ENCODE measurements around the gene TACC2. TPM values are rescaled to one million over a fixed set of nuclear protein-coding genes. Genes with fewer than 3 reads are reported as not detected.
"Not testable (repeated sequence)": the region's sequence is repeated elsewhere in the genome, so short reads cannot be mapped to it uniquely, and the experiment has no call there.

Gene TACC2
- total RNA-seq, 1 donor from 2014 or later: 349 TPM

GRCh38 chr10:122051609-122052385, 62.8 kb downstream of the TACC2 start:
- peak; percentile 21 for ATAC-seq (ENCODE audit: poor library complexity)
- peak; percentile 56 for DNase-seq
- intact Hi-C loops (cut with DNase I): loop anchor here (2.0 to 10.0 kb wide), 2 partner anchors 61 to 77 kb away; partner anchors contain the start of gene NSMCE4A

DNA sequence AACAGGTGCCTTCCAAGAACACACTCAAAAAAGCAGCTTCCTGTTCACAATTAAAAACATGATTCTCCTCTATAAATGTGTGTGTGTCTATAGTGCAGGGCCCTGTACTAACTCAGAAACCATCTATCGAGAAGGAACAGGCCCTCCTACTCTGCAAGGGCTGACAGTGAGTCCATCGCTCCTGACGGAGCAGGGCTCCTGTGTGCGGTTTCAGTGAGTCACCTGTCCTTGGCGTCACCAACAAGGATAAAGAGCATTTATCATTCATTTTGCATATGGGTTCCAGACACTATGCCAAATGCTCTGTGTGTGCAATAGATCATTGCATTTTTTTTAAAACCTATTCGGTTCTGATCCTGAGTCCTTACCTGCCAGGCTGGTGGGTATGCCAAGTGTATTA, 63.7 kb downstream of the TACC2 start:
- DNase-seq (no peak), ATAC-seq (ENCODE audit: poor library complexity) (no peak)
- intact Hi-C loops (cut with DNase I): loop anchor here (2.0 to 10.0 kb wide), 2 partner anchors 60 to 78 kb away; partner anchors contain the start of gene NSMCE4A

DNA sequence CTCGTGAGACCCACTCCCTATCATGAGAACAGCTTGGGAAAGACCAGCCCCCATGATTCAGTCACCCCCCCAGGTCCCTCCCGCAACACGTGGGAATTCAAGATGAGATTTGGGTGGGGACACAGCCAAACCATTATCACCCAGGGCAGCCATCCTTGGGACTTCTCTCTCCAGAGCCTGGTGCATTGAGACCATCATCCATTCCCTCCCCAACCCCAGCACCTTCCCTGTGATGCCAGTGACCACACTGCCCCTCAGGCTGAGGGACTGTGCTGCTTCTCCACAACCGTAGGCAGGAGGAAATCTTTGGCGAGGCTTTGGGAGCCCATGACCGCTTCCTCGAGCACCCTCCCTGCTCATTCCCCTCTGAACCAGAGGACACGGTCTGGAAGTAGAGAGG, 64.4 kb downstream of the TACC2 start:
- intact Hi-C loops (cut with DNase I): loop anchor here (2.0 to 10.0 kb wide), 2 partner anchors 59 to 79 kb away; partner anchors contain the start of gene NSMCE4A
- no peak for ATAC-seq (ENCODE audit: poor library complexity)
- no peak for DNase-seq

GRCh38 chr10:122054048-122055025, 65.4 kb downstream of the TACC2 start:
- intact Hi-C loops (cut with DNase I): loop anchor here (10.0 kb wide), 1 partner anchor 80 kb away; the partner anchor contains the start of gene NSMCE4A
- ATAC-seq (ENCODE audit: poor library complexity) (peak; percentile 67), DNase-seq (peak; percentile 74)

DNA sequence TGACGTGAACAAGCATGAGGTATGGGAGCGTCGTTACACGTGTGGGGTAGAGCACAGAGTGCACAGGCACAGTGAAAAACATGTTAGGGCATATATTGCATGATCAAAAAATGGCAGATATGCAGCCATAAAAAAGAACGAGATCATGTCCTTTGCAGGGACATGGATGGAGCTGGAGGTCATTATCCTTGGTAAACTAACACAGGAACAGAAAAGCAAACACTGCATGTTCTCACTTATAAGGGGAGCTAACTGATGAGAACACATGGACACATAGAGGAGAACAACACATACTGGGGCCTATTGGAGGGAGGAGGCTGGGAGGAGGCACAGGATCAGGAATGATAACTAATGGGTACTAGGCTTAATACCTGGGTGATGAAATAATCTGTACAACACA, 66.3 kb downstream of the TACC2 start:
- intact Hi-C loops (cut with DNase I): loop anchor here (10.0 kb wide), 1 partner anchor 80 kb away; the partner anchor contains the start of gene NSMCE4A
- DNase-seq (no peak), ATAC-seq (ENCODE audit: poor library complexity) (no peak)

GRCh38 chr10:122056431-122057094, 67.6 kb downstream of the TACC2 start:
- DNase-seq (no peak), ATAC-seq (ENCODE audit: poor library complexity) (no peak)
- intact Hi-C loops (cut with DNase I): loop anchor here (10.0 kb wide), 1 partner anchor 82 kb away; the partner anchor contains the start of gene NSMCE4A

GRCh38 chr10:122057841-122058413, 69.0 kb downstream of the TACC2 start:
- ATAC-seq (ENCODE audit: poor library complexity): no peak
- DNase-seq: no peak
- intact Hi-C loops (cut with DNase I): loop anchor here (10.0 kb wide), 1 partner anchor 83 kb away; the partner anchor contains the start of gene NSMCE4A

DNA sequence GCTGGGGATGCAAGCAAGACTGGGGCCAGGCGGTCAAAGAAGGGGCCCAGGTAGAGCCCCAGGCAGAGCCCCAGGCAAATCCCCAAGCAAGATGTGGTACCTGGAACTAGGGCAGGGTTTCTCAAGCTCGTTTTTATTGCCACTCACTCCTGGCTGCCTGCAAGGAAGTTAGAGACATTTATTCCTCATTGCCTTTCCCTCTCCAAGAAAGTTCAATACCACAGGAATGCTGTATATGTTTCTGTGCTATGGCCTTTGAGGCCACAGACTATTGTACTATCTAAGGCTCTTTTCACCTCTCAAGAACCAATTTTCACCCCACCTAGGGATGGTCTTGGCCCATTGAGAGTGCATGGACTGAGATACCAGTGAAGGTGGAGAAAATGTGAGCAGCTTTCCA, 71.3 kb downstream of the TACC2 start:
- no peak for DNase-seq
- intact Hi-C loops (cut with DNase I): no loop called here
- ATAC-seq (ENCODE audit: poor library complexity): no peak

- intact Hi-C loops (cut with DNase I): no loop called here
- DNase-seq: peak; percentile 88
These were observed 74.1 kb downstream of the TACC2 start for GRCh38 chr10:122062831-122063674.

DNA sequence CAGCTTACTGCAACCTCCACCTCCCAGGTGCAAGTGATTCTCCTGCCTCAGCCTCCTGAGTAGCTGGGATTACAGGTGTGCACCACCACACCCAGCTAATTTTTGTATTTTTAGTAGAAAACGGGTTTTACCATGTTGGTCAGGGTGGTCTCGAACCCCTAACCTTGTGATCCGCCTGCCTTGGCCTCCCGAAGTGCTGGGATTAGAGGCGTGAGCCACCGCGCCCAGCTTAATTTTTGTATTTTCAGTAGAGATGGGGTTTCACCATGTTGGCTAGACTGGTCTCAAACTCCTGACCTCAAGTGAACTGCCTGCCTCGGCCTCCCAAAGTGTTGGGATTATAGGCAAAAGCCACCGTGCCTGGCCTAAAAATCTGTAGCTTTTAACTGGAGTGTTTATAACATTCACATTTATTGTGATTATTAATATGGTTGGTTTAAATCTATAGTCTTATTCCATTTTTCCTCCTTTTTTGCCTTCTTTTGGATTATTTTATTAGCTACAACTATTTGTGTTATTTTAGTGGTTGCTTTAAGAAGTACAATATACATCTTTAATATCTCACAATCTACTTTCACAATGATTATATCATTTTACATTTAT, 77.5 kb downstream of the TACC2 start:
- not testable (repeated sequence) for DNase-seq; ATAC-seq (ENCODE audit: poor library complexity)

More at GRCh38 chr10:122062831-122063674, 74.1 kb downstream of the TACC2 start:
- peak; percentile 97 for ATAC-seq (ENCODE audit: poor library complexity)

DNA sequence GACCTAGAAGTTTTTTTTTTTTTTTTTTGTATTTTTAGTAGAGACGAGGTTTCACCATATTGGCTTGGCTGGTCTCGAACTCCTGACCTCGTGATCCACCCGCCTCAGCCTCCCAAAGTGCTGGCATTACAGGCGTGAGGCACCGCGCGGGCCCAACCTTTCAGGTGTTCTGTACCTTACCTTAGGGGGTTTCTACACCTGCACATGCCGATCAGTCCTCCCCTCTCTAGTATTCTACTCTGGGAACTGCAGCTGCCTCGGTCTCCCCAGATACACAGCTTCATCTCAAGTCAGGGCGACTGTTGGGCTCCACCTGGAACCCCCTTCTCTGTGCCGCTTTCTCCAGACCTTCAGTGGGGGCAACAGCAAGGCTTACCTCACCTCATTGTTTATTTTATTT, 79.9 kb downstream of the TACC2 start:
- ATAC-seq (ENCODE audit: poor library complexity) (no peak), DNase-seq (no peak)
- intact Hi-C loops (cut with DNase I): no loop called here

More for the DNA sequence above, 77.5 kb downstream of the TACC2 start:
- intact Hi-C loops (cut with DNase I): not testable (repeated sequence)

GRCh38 chr10:122072491-122072890, 83.5 kb downstream of the TACC2 start:
- intact Hi-C loops (cut with DNase I): no loop called here

DNA sequence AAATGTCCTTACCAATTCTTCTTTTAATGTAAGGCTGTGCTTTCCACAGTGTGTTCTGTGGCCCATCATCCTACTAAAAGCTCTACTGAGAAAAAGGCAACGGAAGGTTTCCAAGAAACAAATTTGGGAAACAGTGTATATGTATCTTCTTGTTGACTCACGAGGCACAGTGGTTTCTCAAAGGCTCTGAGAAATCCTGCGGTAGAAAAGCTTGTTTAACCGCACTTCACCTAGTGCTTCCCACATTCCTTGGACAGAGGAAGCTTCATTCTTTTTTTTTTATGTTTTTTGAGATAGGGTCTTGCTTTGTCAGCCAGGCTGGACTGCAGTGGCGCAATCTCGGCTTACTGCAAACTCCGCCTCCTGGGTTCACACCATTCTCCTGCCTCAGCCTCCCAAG, 84.5 kb downstream of the TACC2 start:
- no peak for ATAC-seq (ENCODE audit: poor library complexity)
- intact Hi-C loops (cut with DNase I): no loop called here
- DNase-seq: no peak

More at GRCh38 chr10:122072491-122072890, 83.5 kb downstream of the TACC2 start:
- no peak for ATAC-seq (ENCODE audit: poor library complexity)
- no peak for DNase-seq

GRCh38 chr10:122075171-122075570, 86.2 kb downstream of the TACC2 start:
- DNase-seq: no peak
- no peak for ATAC-seq (ENCODE audit: poor library complexity)
- intact Hi-C loops (cut with DNase I): no loop called here

- intact Hi-C loops (cut with DNase I); ATAC-seq (ENCODE audit: poor library complexity): not testable (repeated sequence)
These were observed 86.9 kb downstream of the TACC2 start for GRCh38 chr10:122075876-122076275.

GRCh38 chr10:122077311-122077875, 88.4 kb downstream of the TACC2 start:
- no peak for DNase-seq
- intact Hi-C loops (cut with DNase I): no loop called here
- ATAC-seq (ENCODE audit: poor library complexity): no peak

More at GRCh38 chr10:122075876-122076275, 86.9 kb downstream of the TACC2 start:
- not testable (repeated sequence) for DNase-seq

Measured in Right ventricle myocardium superior (tissue), 1 donor.